HG03196 (cell line): ENCODE measurements around the gene TMEM271.

ENCODE experiments used
- ATAC-seq: cut with Tn5 transposase; IDR thresholded peaks from one replicate; pipeline ENCODE4 v1.9.1; 2021; ENCODE audit not compliant: unreplicated experiment

Gene TMEM271

GRCh38 chr4:576245-576821 is at the start of gene TMEM271:
Gene TMEM271, minus strand, starts transcription at chr4:576295. Its CDS starts 233 bp downstream, at chr4:576062.
- ATAC-seq = no peak

GRCh38 chr4:625631-626161 is 49.6 kb upstream of the TMEM271 start:
- ATAC-seq = no peak

- no peak for ATAC-seq
These were observed 48.9 kb upstream of the TMEM271 start, which contains the start of gene PDE6B for GRCh38 chr4:624705-625590. Gene PDE6B, plus strand, starts transcription at chr4:625573. Its CDS starts 54 bp downstream, at chr4:625627.

- no peak for ATAC-seq
These were observed 47.9 kb upstream of the TMEM271 start for GRCh38 chr4:623914-624566.

- ATAC-seq = no peak
These were observed 47.2 kb upstream of the TMEM271 start for GRCh38 chr4:622996-623913.

GRCh38 chr4:622071-622995 is 46.2 kb upstream of the TMEM271 start:
- no peak for ATAC-seq

- no peak for ATAC-seq
These were observed 45.4 kb upstream of the TMEM271 start for GRCh38 chr4:621296-622070.

GRCh38 chr4:620851-621261 is 44.8 kb upstream of the TMEM271 start:
- no peak for ATAC-seq

GRCh38 chr4:620201-620600 is 44.1 kb upstream of the TMEM271 start:
- no peak for ATAC-seq

GRCh38 chr4:617644-618641 is 41.8 kb upstream of the TMEM271 start:
- no peak for ATAC-seq

- no peak for ATAC-seq
These were observed 41.0 kb upstream of the TMEM271 start for GRCh38 chr4:616911-617643.

GRCh38 chr4:616091-616490 is 40.0 kb upstream of the TMEM271 start:
- ATAC-seq = no peak

- ATAC-seq = no peak
These were observed 37.0 kb upstream of the TMEM271 start for GRCh38 chr4:613126-613525.

- ATAC-seq = no peak
These were observed 36.6 kb upstream of the TMEM271 start for GRCh38 chr4:612749-613125.

GRCh38 chr4:612052-612748 is 36.1 kb upstream of the TMEM271 start:
- no peak for ATAC-seq
